Aorta (tissue), 5 donors: ENCODE data around the gene CCL14. TPM values are rescaled to one million over a fixed set of nuclear protein-coding genes. Genes with fewer than 3 reads are reported as not detected.
A peak's percentile ranks its signal among the peaks of the same experiment; 100 is the strongest.
"Not testable (repeated sequence)": the region's sequence is repeated elsewhere in the genome, so short reads cannot be mapped to it uniquely, and the experiment has no call there.

ENCODE experiments used
- ATAC-seq: fragments of 200-7000 bp; cut with Tn5 transposase; one replicate; pipeline ENCODE4 v1.9.1; 2022; ENCODE audit warnings: moderate library complexity; ENCODE audit not compliant: low FRiP score
- DNase-seq, 2 donors: peaks; one replicate each; pipeline ENCODE4 v3.0.0-alpha.2; 2020
- H3K27ac ChIP-seq, 2 donors: one replicate each; pipeline ENCODE4 v1.5.1; 2013; ENCODE audit warnings: low read length in 2 of 2, mild to moderate bottlenecking in 2 of 2, moderate library complexity in 2 of 2, control low read depth in 1 of 2, inconsistent platforms in 1 of 2, low read depth in 1 of 2
- H3K27me3 ChIP-seq, 2 donors: one replicate each; pipeline ENCODE4 v1.6.1; 2013; ENCODE audit warnings: control low read depth in 1 of 2, low read length in 1 of 2, mild to moderate bottlenecking in 1 of 2, moderate library complexity in 1 of 2; ENCODE audit not compliant: insufficient read depth in 2 of 2, control insufficient read depth in 1 of 2
- H3K36me3 ChIP-seq, 2 donors: one replicate each; pipeline ENCODE4 v1.6.1; 2013; ENCODE audit warnings: control low read depth in 1 of 2, low read length in 1 of 2, mild to moderate bottlenecking in 1 of 2; ENCODE audit not compliant: insufficient read depth in 2 of 2, control insufficient read depth in 1 of 2
- H3K4me1 ChIP-seq, 2 donors: one replicate each; pipeline ENCODE4 v1.6.1; 2013; ENCODE audit warnings: low read length in 2 of 2, control low read depth in 1 of 2, mild to moderate bottlenecking in 1 of 2, moderate library complexity in 1 of 2; ENCODE audit not compliant: insufficient read depth in 2 of 2, control insufficient read depth in 1 of 2
- H3K4me3 ChIP-seq, 2 donors: one replicate each; pipeline ENCODE4 v1.5.1; 2013; ENCODE audit warnings: low read length in 2 of 2, control low read depth in 1 of 2, mild to moderate bottlenecking in 1 of 2
- H3K9me3 ChIP-seq: one replicate; pipeline ENCODE4 v1.6.1; 2013; ENCODE audit warnings: mild to moderate bottlenecking, low read length; ENCODE audit not compliant: control insufficient read depth
- WGBS, 2 donors: extraction: QIAGEN DNeasy Blood & Tissue Kit; methylation state at CpG; one replicate each; pipeline ENCODE4 v1.1.7; 2013; 5-methylcytosine and 5-hydroxymethylcytosine counted together
- intact Hi-C, 2 donors: fragments of 100-400 bp; cut with DNase I; formaldehyde crosslinking; loops; one replicate each; pipeline versions ENCODE4 v1.14.2 to v1.15.0; 2022
- polyA plus RNA-seq, 2 donors: library from polyadenylated mRNA; stranded (reverse); fragments of 200-250 nt; gene quantifications; one replicate each; pipeline ENCODE4 v1.2.3, GENCODE V29; 2013
- total RNA-seq, 2 donors: library from RNA; stranded (reverse); fragmentation: NEBNext Ultra II Directional; extraction: Animal tissue kit (Norgen Biotek cat#: 25700); gene quantifications; one replicate each; pipeline ENCODE4 v1.2.1, GENCODE V29; 2021
- donor health status: healthy with polysubstance abuse.
- donor health status: Bipolar disorder and iron deficiency.
- donor health status: DM: no; HTN: no; CAD: no.
- donor health status: DM: no; HTN: no; CAD: no.
- donor health status: DM: yes; HTN: yes; CAD: no.

Gene CCL14
- total and polyA plus RNA-seq, 4 donors: 4.0 to 224 (median 72.5) TPM

DNA sequence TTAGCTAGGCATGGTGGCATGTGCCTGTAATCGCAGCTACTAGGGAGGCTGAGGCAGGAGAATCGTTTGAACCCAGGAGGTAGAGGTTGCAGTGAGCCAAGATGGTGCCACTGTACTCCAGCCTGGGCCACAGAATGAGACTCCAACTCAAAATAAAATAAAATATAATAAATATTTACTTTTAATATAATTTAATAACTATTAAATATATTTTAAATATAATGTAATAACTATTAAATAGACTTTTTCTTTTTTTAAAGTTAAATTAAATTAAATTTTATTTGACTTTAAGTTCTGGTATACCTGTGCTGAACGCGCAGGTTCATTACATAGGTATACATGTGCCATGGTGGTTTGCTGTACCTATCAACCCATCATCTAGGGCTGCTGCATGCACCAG lies 29.4 kb upstream of the CCL14 start:
- DNase-seq, H3K9me3 ChIP-seq, H3K36me3 ChIP-seq, intact Hi-C loops, H3K4me3 ChIP-seq, ATAC-seq, H3K4me1 ChIP-seq, H3K27ac ChIP-seq, H3K27me3 ChIP-seq: not testable (repeated sequence)
- 89 to 92% methylated on average over 4 of the region's 4 CpGs for WGBS, 2 donors

DNA sequence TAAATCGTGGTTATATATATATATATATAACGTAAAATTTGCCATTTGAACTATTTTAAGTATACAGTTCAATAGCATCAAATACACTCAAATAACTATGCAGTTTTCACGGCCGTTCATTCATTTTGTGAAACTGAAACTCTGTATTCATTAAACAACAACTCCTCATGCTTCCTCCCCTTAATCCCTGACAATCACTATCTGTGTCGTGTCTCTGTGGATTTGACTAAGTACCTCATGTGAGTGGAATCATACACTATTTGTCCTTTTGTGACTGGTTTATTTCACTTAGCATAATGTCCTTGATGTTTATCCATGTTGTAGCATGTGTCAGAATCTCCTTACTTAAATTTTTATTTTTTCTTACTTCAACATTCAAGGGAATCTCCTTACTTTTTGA lies 28.4 kb upstream of the CCL14 start:
- no peak overlapping the region for H3K4me3 ChIP-seq
- ATAC-seq: no peak
- H3K27me3 ChIP-seq: no peaks in the 10 kb centered on the region
- DNase-seq: no peak
- no peaks in the 10 kb centered on the region for H3K36me3 ChIP-seq
- 71 to 76% methylated on average over 5 of the region's 5 CpGs for WGBS, 2 donors
- no peak overlapping the region for H3K27ac ChIP-seq
- intact Hi-C loops: no loop called here
- no peaks in the 10 kb centered on the region for H3K4me1 ChIP-seq
- peaks cover 7% of the 10 kb centered on the region for H3K9me3 ChIP-seq

DNA sequence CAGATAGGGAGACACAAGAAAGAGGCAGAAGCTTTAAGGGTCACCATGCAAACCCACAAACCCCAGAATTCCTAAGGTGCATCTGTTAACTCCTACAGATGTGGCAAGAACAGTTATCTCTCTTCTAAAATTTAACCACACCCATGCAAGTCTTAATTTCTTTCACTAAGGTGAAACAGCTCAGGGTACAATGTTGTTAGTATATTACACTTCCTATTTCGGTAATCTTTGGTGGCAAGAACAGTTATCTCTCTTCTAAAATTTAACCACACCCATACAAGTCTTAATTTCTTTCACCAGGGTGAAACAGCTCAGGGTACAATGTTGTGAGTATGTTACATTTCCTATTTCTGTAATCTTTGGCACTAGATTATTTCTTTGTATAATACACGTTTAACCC lies 24.7 kb upstream of the CCL14 start:
- 66 to 70% methylated on average over 2 of the region's 2 CpGs for WGBS, 2 donors
- Histone ChIP-seq H3K36me3 (no peaks in the 10 kb centered on the region), H3K27me3 (no peaks in the 10 kb centered on the region), H3K27ac (no peak overlapping the region), H3K4me3 (no peak overlapping the region), H3K4me1 (no peaks in the 10 kb centered on the region), H3K9me3 (peaks cover 7% of the 10 kb centered on the region)
- intact Hi-C loops: no loop called here
- DNase-seq: no peak
- ATAC-seq: no peak

DNA sequence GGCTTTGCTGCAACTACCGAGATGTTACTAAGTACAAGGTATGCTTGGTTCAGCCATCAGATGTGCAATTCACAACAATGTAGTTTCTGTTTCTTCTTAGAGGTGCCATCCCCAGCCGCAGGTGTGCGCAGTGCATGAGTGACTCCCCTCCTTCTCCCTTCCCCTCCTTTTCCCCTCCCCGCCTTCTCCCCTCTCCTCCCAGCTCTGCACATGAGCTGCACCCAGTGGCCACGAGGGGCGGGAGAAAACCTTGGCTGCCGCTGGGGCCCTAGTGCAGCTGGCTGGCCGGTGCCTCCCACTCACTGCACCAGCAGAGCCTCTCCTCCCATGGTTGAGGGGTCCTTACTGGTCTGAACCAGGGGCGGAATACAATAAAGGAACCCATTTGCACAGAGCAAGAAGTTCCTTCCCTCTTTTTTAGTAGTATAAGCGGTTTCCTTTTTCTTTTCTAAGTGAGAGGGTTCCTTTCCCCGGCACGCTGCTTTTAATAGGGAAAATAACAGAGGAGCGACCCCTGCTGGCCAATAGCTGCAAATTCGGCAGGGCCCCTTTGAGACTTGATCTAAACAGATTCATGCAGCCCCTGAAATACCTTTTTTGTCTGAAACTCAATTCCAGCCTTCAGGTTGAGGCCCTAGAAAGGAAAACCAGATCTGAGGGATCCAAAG lies 22.6 kb upstream of the CCL14 start:
- Histone ChIP-seq H3K27me3 (no peaks in the 10 kb centered on the region), H3K4me3 (no peak overlapping the region), H3K27ac (no peak overlapping the region), H3K9me3 (peaks cover 7% of the 10 kb centered on the region), H3K36me3 (no peaks in the 10 kb centered on the region), H3K4me1 (no peaks in the 10 kb centered on the region)
- DNase-seq (no peak), ATAC-seq (no peak)
- intact Hi-C loops: loop anchor here in 1 of 2 donors (10.0 kb wide), 1 partner anchor 54 kb away; no protein-coding TSS in a partner anchor
- 78 to 82% methylated on average over 14 of the region's 14 CpGs for WGBS, 2 donors

DNA sequence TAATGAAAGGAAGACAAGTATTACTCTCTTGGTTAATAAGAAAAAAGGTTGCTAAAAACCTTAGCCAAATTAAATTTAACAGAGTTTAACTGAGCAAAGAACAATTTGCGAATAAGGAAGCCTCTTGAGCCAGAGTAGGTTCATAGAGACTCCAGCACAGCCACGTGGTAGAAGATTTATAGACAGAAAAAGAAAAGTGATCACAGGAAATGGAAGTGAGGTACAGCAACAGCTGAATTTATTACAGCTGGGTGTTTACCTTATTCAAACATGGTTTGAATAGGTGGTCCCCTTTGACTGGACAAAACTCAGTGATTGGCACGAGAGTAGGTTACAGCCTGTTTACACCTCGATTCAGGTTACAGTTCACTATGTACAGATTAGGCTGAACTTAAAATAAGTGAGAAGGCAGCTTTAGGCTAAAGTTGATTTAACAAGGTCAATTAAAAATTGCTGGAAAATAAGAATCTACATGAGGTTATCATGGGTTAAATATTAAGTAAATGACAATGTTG lies 18.1 kb upstream of the CCL14 start:
- Histone ChIP-seq H3K36me3 (no peaks in the 10 kb centered on the region), H3K4me3 (no peak overlapping the region), H3K27me3 (no peaks in the 10 kb centered on the region), H3K4me1 (no peaks in the 10 kb centered on the region), H3K9me3 (no peaks in the 10 kb centered on the region), H3K27ac (no peak overlapping the region)
- WGBS, 2 donors: 36 to 38% methylated on average over 4 of the region's 4 CpGs
- ATAC-seq: no peak
- intact Hi-C loops: loop anchor here in 1 of 2 donors (10.0 kb wide), 1 partner anchor 50 kb away; no protein-coding TSS in a partner anchor
- DNase-seq: no peak

DNA sequence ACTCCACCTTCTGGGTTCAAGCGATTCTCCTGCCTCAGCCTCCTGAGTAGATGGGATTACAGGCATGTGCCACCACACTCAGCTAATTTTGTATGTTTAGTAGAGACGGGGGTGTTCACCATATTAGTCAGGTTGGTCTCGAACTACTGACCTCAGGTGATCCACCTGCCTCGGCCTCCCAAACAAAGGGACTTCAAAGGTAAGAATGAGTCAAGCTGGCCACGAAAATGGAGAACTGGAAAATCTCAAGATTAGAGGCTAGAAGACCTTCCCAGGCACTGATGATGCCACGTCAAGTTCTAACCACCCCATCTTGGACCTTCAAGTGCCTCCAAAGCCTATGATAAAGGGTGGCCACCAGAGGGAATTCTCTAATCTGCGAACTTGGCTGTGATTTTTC lies 16.1 kb upstream of the CCL14 start:
- 76 to 82% methylated on average over 7 of the region's 7 CpGs for WGBS, 2 donors
- no peaks in the 10 kb centered on the region for H3K27me3 ChIP-seq
- no peaks in the 10 kb centered on the region for H3K36me3 ChIP-seq
- no peak for ATAC-seq
- intact Hi-C loops: loop anchor here in 1 of 2 donors (10.0 kb wide), 1 partner anchor 48 kb away; no protein-coding TSS in a partner anchor
- H3K9me3 ChIP-seq: no peaks in the 10 kb centered on the region
- H3K4me1 ChIP-seq: no peaks in the 10 kb centered on the region
- H3K27ac ChIP-seq: no peak overlapping the region
- DNase-seq: no peak
- no peak overlapping the region for H3K4me3 ChIP-seq

DNA sequence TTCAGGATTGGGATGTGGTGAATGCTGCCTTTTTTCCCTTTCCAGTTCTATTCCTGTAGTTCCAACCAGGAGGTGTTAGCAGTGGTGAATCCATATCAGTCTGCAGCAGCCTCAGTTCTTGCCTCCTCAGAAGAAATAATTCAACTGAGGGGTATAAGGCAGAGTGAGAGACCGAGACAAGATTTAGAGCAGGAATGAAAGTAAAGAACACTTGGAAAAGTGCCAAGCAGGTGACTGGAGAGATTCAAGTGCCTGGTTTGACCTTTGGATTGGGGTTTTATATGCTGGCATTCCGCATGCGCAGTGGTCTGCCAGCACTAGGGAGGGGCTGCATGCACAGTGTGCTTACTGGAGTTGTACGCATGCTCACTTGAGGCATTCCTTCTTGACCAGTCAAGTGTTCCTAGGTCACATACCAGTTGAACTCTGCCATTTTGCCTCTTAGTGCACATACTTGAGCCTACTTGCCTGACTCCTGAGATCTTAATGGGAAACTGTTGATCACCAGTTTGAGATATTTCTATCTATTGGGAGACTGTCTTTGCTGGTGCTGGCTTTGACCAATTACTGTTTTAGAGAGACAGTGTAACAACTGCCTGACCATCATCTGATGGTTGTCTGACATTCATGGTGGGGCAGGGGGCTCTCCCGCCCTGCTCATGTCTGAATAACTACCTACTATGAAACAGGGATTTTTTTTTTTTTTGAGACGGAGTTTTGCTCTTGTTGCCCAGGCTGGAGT lies 15.5 kb upstream of the CCL14 start:
- intact Hi-C loops: loop anchor here in 1 of 2 donors (10.0 kb wide), 1 partner anchor 47 kb away; no protein-coding TSS in a partner anchor
- 77 to 79% methylated on average over 6 of the region's 6 CpGs for WGBS, 2 donors

DNA sequence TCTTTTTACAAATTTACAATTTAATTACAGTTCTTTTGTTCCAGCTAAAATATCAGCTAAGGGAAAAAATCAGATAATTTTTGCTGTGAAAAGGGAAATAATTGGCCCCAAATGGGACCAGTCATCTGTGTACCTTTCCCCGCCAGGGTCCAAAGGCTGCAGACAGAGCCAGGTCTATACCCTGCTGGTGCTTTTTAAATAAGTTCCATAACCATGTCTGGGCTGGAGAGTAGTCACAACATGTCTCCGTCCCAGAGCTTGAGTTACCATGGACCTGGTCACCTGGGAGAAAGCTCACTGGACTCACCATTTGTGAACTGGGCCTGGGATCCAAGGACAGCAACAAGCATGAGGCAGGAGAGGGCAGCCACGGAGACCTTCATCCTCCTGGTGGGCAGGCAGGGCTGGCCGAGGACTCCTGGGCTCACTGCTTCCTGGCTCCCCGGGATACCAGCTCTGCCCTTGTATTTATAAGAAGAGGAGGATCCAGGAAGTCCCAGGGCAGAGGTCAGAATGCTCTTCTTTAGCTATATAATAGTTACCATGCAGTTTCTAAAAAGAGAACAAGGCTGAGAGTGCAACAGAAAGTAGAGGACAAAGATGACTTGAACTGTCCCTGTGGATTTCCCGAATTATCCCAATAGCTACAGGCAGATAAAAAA lies 14.7 kb upstream of the CCL14 start, which contains the start of gene CCL15:
Gene CCL15 (minus strand): TSS at position 444 of the 662 bp plus-strand sequence. CDS start 61 bp downstream, at position 383.
- DNase-seq (no peak), ATAC-seq (no peak)
- intact Hi-C loops: loop anchor here in 1 of 2 donors (10.0 kb wide), 1 partner anchor 46 kb away; no protein-coding TSS in a partner anchor
- no peaks in the 10 kb centered on the region for H3K9me3 ChIP-seq
- 54 to 58% methylated on average over 6 of the region's 6 CpGs for WGBS, 2 donors
- no peaks in the 10 kb centered on the region for H3K36me3 ChIP-seq
- H3K27me3 ChIP-seq: no peaks in the 10 kb centered on the region
- no peak within 1 kb of the TSS for H3K27ac ChIP-seq
- no peaks in the 10 kb centered on the region for H3K4me1 ChIP-seq
- H3K4me3 ChIP-seq: no peak within 1 kb of the TSS

More for the DNA sequence above, 15.5 kb upstream of the CCL14 start:
- no peak overlapping the region for H3K27ac ChIP-seq
- no peaks in the 10 kb centered on the region for H3K36me3 ChIP-seq
- H3K4me1 ChIP-seq: no peaks in the 10 kb centered on the region
- peak; percentile 39 for ATAC-seq
- no peaks in the 10 kb centered on the region for H3K27me3 ChIP-seq
- H3K9me3 ChIP-seq: no peaks in the 10 kb centered on the region
- no peak overlapping the region for H3K4me3 ChIP-seq
- DNase-seq: no peak
